OCI-M2 (cell line): ENCODE measurements around the gene LSM14B.
"Not testable (repeated sequence)": the region's sequence is repeated elsewhere in the genome, so short reads cannot be mapped to it uniquely, and the experiment has no call there.

ENCODE experiments used
- DNase-seq: peaks from one replicate; lab custom pipeline; 2025; ENCODE audit not compliant: unreplicated experiment; lab: John Stamatoyannopoulos, UW

Gene LSM14B

DNA sequence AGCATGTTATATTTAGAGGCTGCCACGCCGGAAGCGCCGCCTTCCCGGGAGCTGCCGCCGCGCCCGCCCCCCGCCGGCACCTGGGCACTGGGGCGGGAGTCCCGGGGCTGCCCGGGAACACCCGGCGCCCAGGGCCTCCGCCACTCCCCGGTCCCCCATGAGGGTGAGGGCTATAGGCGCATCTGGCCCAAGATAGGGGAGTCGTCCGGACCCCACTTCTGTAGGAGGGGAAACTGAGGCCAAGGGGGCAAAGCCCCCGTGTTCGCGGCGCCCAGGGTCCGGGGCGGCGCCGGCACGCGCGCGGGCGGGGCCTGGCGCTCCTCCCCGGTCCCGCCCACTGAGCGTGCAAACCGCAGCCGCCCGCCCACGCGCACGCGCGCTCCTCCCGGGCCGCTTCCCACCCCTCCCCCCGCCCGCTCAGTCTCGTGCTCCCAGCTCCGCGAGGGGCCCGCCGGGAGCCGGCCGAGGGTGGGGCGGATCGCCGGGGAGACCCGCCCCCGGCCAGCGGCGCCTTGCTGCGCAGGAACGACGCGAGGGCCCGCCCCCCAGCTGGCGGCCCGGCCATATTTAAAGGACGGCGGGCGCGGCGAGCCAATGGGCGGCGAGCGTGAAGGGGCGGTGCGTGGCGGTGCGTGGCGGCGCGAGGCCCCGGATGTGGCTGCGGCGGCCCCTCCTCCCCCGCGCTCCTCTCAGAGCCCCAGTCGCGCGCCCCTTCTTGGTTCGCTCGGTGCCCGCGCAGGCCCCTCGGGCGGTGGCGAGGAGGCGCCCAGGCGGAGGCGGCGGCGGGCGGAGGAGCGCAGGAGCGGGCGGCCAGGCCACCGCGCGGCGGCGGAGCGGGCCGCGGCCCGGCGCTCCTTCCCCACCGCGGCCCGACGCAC lies at the start of gene LSM14B:
LSM14B (plus strand) TSS at position 700 of the 878 bp plus-strand sequence. CDS start 192 bp downstream, outside the sequence.
- peak; percentile 53 for DNase-seq

- DNase-seq, result no peak
These were observed 49.0 kb upstream of the LSM14B start for GRCh38 chr20:62073323-62073722.

DNA sequence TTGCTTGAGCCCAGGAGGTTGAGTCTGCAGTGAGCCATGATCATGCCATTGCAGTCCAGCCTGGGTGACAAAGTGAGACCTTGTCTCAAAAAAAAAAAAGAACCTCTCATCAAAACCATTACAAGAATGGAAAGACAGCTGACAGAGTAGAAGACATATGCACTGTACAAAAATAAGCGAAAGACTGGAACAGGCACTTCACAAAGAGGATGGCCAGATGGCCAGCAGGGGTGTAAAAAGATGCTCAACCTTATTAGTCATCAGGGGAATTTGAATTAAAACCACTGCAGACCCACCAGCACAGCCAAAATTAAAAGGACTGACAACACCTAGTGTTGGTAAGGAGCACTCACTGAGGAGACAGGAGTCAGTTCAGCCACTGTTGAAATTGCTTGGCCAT lies 43.1 kb upstream of the LSM14B start:
- DNase-seq, result no peak

- no peak for DNase-seq
These were observed 41.9 kb upstream of the LSM14B start for GRCh38 chr20:62080249-62080990.

- no peak for DNase-seq
These were observed 39.0 kb upstream of the LSM14B start for GRCh38 chr20:62083312-62083711.

- DNase-seq, result not testable (repeated sequence)
These were observed 38.1 kb upstream of the LSM14B start for GRCh38 chr20:62084224-62084623.

- no peak for DNase-seq
These were observed 37.1 kb upstream of the LSM14B start for GRCh38 chr20:62085206-62085605.

- DNase-seq, result no peak
These were observed 35.0 kb upstream of the LSM14B start for GRCh38 chr20:62087227-62087626.

DNA sequence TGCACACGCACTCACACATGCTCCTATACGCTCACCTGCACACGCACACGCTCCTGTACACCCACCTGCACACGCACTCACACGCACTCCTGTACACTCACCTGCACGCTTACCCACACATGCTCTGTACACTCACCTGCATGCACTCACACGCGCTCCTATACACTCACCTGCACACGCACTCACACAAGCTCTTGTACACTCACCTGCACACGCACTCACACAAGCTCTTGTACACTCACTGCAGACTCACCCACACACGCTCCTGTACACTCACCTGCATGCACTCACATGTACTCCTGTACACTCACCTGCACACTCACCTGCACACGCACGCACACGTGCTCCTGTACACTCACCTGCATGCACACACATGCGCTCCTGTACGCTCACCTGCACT lies 34.6 kb upstream of the LSM14B start:
- DNase-seq, result no peak

DNA sequence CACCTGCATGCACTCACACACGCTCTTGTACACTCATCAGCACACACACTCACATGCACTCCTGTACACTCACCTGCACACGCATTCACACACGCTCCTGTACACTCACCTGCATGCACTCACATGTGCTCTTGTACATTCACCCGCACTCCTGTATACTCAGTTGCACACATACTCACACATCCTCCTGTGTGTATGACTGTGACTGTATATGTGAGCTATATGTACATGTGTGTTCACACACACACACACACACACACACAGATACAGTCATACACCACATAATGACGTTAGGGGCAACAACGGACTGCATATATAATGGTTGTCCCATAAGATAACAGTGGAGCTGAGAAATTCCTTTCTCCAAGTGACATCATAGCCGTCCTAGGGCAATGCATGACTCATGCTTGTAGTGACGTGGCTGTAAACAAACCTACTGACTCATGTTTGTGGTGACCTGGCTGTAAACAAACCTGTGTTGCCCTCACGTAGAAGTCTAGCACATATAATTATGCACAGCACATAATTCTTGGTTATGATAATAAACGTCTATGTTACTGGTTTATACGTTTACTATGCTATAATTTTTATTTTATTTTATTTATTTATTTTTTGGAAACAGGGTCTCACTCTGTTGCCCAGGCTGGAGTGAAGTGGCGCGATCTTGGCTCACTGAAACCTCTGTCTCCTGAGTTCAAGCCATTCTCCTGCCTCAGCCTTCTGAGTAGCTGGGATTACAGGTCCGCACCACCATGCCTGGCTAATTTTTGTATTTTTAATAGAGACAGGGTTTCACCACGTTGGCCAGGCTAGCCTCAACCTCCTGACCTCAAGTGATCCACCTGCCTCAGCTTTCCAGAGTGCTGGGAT lies 33.8 kb upstream of the LSM14B start:
- DNase-seq, result no peak

DNA sequence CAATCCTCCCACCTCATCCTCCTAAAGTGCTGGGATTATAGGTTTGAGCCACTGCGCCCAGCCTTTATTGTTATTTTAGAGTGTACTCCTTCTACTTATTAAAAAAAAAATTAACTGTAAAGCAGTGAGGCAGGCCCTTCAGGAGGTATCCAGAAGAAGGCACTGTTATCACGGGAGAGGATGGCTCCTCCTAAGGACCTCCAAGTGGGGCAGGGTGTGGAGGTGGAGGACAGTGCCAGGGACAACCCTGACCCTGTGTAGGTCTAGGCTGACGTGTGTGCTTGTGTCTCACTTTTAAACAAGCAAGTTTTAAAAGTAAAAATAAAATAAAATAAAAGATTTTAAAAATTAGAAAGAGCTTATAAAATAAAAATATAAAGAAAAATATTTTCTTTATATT lies 32.9 kb upstream of the LSM14B start:
- no peak for DNase-seq

DNA sequence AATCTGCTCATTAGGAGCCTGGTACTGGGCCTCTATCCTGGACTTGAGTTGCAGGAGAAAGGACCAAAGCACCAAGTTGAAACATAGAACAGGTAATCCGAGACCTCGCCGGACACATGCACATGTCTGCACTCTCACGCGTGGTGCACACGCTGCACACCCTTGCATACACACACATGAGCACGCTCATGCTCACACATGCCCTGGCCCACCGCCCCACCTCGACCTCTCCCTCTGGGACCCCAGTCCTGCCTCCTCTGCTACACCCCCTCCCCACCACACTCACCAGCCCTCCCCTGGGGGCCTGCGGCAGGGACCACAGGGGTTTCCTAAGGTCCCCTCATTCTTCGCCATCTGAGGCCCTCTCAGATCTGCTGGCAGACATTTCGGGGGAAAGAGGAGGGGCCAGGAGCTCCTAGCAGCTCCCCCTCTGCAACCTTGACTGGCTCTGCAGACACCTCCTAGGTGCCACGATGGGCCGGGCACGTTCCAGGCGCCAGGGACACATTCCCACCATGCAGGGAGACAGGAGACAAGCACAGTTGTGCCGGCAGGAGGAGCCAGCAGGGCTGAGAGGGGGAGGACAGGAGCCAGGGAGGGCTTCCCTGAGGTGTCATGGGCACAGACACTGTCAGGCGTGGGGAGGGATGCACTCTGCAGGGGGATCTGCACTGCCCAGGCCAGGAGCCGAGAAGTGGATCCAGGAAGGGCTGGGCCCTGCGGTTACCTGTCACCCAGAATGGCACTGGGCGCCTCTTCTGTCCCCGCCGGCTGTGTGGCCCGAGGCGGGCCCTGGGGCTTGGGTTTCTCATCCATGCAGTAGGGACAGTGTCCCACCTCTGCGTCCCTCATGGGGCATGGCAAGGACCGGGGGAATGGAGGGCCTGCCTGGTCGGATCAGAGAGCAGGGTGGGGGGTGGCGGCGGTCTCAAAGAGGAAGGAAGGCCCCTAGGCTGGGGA lies 25.6 kb upstream of the LSM14B start:
- DNase-seq, result no peak

DNA sequence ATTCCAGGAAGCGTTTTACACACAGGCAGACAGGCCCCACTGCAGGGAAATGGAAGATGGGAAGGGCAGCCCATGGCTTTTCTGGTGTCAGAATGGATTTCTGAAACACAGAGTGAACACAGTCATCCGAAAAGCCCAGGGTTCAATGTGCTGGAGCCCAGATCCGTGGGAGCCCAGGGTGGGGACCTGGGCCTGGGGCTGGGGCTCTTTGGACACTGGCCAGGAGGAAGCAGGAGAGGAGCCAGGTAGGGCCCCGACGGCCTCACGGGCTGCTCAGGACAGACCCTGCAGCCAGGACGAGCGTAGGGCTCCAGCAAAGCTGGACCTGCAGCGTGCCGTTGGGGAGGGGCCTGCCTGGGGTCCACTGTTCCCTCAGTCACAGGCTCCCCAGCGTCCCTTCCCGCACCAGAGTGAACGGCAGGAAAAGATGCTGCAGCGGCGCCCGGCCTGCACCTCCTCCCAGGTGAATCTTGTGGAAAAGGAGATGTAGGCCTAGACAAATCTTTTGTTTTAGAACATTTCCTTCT lies 24.3 kb upstream of the LSM14B start:
- DNase-seq, result no peak

DNA sequence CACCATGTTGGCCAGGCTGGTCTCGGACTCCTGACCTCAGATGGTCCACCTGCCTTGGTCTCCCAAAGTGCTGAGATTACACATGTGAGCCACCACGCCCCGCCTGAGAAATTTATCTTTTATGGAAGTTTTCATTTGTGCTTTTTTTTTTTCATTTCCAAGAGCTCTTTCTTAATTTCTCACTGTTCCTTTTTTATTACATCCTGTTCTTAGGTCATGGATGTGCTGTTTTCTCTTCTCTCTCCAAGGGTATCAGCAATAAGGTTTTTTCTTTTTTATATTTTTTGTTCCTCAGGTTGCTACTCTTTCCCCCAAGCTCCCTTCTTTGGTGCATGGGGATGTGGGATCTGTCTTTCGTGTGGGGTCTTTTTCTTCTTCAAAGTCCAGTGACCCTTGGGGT lies 21.2 kb upstream of the LSM14B start:
- DNase-seq, result no peak

DNA sequence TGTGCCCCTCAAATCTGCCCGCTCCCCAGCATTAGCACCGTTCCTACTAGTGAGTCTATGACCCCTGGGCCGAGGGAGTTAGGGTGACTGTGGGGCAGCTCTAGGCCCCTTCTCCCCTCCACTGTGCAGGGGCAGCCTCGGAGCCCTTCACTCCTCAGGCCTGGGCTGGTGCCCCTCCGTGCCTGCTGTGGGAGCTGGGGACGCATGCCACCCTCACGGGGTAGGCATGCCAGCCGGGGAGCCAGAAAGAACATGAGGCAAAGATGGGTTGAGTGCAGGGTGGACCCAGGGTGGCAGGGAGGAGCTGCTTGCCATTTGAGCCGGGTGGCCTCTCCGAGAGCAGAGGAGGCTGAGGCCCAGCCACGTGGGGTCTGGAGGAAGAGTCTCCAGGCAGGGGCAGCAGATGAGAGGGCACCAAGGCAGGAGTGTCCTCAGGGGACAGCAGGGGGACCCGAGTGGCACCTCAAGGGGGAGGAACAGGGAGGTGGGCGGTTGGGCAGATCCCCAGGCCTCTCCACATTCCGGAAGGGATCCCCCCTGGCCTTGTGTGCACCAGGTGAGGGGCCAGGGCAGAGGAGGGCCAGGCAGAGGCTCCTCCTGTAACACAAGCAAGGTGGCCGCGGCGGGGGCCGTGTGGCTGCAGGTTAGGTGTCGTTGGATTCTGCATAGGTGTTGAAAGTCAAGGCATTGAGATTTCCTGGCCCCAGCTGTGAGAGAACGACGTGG lies 18.6 kb upstream of the LSM14B start:
- DNase-seq, result no peak

DNA sequence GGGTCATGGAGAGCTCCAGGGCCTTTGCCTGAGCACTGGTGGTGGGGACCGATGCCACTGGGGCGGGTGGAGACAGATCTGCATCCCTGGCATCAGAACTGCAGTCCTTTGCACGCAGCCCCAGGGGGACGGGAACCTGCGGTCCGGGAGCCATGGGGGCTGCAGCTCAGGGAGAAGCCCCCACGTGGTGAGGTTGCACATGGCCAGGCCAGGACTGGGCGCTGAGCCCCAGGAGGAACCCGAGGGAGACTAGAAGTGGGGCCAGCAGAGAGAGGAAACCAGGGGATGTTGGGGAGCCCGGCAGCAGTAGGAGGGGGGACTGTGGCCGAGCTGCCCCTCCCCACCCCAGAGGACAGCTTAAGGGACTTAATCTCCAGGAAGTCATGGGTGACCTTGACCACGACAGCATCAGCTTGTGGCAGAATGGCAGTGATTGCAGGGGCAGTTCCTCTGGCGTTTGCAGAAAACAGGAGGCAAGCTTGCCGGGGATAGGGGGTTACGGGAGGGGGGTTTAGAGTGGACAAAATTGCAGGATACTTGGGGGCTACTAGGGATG lies 18.0 kb upstream of the LSM14B start:
- no peak for DNase-seq

GRCh38 chr20:62104791-62105345 lies 17.4 kb upstream of the LSM14B start:
- no peak for DNase-seq

GRCh38 chr20:62105592-62105991 lies 16.7 kb upstream of the LSM14B start:
- DNase-seq, result no peak

DNA sequence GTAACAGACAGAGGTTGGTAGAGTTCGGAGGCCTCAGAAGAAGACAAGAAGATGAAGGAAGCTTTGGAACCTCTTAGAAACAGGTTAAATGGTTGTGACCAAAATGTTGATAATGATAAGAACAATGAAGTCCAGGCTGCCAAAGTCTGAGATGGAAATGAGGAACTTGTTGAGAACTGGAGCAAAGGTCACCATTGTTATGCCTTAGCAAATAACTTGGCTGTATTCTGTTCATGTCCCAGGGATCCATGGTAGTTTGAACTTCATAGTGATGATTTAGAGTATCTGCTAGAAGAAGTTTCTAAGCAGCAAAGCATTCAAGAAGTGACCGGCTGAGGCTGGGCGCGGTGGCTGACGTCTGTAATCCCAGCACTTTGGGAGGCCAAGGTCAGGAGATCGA lies 11.1 kb upstream of the LSM14B start:
- DNase-seq, result no peak
